GM20431 (cell line): Measurements from ENCODE around the gene TTLL7.

Experiments
- in situ Hi-C: fragments of 300-500 bp; cut with MseI, MboI; formaldehyde crosslinking; loops from one replicate; pipeline ENCODE4 v1.15.0; 2020; ENCODE audit warnings: low sequenced_read_pairs; ENCODE audit not compliant: unreplicated experiment

The TTLL7 gene

GRCh38 chr1:83932693-83933092 lies 66.2 kb downstream of the TTLL7 start:
- in situ Hi-C loops = loop anchor here (25.0 kb wide), 1 partner anchor 505 kb away; no protein-coding TSS in a partner anchor

- in situ Hi-C loops = loop anchor here (25.0 kb wide), 1 partner anchor 505 kb away; no protein-coding TSS in a partner anchor
These were observed 66.7 kb downstream of the TTLL7 start for GRCh38 chr1:83932281-83932680.

GRCh38 chr1:83931658-83932253 lies 67.2 kb downstream of the TTLL7 start:
- in situ Hi-C loops = loop anchor here (25.0 kb wide), 1 partner anchor 506 kb away; no protein-coding TSS in a partner anchor

GRCh38 chr1:83929184-83929583 lies 69.7 kb downstream of the TTLL7 start:
- in situ Hi-C loops = loop anchor here (10.0 to 25.0 kb wide), 2 partner anchors 196 to 508 kb away; no protein-coding TSS in a partner anchor

- in situ Hi-C loops = loop anchor here (10.0 to 25.0 kb wide), 2 partner anchors 196 to 509 kb away; no protein-coding TSS in a partner anchor
These were observed 70.5 kb downstream of the TTLL7 start for GRCh38 chr1:83928396-83928795.

- in situ Hi-C loops = loop anchor here (10.0 to 25.0 kb wide), 2 partner anchors 197 to 510 kb away; no protein-coding TSS in a partner anchor
These were observed 71.2 kb downstream of the TTLL7 start for GRCh38 chr1:83927701-83928100.

- in situ Hi-C loops = loop anchor here (10.0 to 25.0 kb wide), 2 partner anchors 198 to 510 kb away; no protein-coding TSS in a partner anchor
These were observed 71.9 kb downstream of the TTLL7 start for GRCh38 chr1:83927061-83927460.

GRCh38 chr1:83923553-83923952 lies 75.4 kb downstream of the TTLL7 start:
- in situ Hi-C loops = loop anchor here (10.0 to 25.0 kb wide), 2 partner anchors 201 to 839 kb away; no protein-coding TSS in a partner anchor

- in situ Hi-C loops = loop anchor here (10.0 to 25.0 kb wide), 2 partner anchors 202 to 840 kb away; no protein-coding TSS in a partner anchor
These were observed 76.5 kb downstream of the TTLL7 start for GRCh38 chr1:83922431-83922830.

- in situ Hi-C loops = loop anchor here (10.0 to 25.0 kb wide), 2 partner anchors 204 to 842 kb away; no protein-coding TSS in a partner anchor
These were observed 78.6 kb downstream of the TTLL7 start for GRCh38 chr1:83920320-83920719.

- in situ Hi-C loops = loop anchor here (10.0 to 25.0 kb wide), 2 partner anchors 205 to 842 kb away; no protein-coding TSS in a partner anchor
These were observed 79.1 kb downstream of the TTLL7 start for GRCh38 chr1:83919872-83920271.

- in situ Hi-C loops = loop anchor here (25.0 kb wide), 1 partner anchor 844 kb away; no protein-coding TSS in a partner anchor
These were observed 80.1 kb downstream of the TTLL7 start for GRCh38 chr1:83918688-83919285.

- in situ Hi-C loops = loop anchor here (25.0 kb wide), 1 partner anchor 844 kb away; no protein-coding TSS in a partner anchor
These were observed 81.0 kb downstream of the TTLL7 start for GRCh38 chr1:83917959-83918358.

GRCh38 chr1:83916094-83916493 lies 82.8 kb downstream of the TTLL7 start:
- in situ Hi-C loops = loop anchor here (25.0 kb wide), 1 partner anchor 846 kb away; no protein-coding TSS in a partner anchor

- in situ Hi-C loops = loop anchor here (25.0 kb wide), 1 partner anchor 849 kb away; no protein-coding TSS in a partner anchor
These were observed 86.1 kb downstream of the TTLL7 start for GRCh38 chr1:83912876-83913275.

GRCh38 chr1:83910461-83910860 lies 88.5 kb downstream of the TTLL7 start:
- in situ Hi-C loops = loop anchor here (25.0 kb wide), 1 partner anchor 852 kb away; no protein-coding TSS in a partner anchor

- in situ Hi-C loops = loop anchor here (25.0 kb wide), 1 partner anchor 853 kb away; no protein-coding TSS in a partner anchor
These were observed 89.2 kb downstream of the TTLL7 start for GRCh38 chr1:83909687-83910086.

- in situ Hi-C loops = loop anchor here (25.0 kb wide), 1 partner anchor 857 kb away; no protein-coding TSS in a partner anchor
These were observed 93.5 kb downstream of the TTLL7 start for GRCh38 chr1:83905315-83905907.

- in situ Hi-C loops = loop anchor here (25.0 kb wide), 1 partner anchor 861 kb away; no protein-coding TSS in a partner anchor
These were observed 97.3 kb downstream of the TTLL7 start for GRCh38 chr1:83901547-83902155.

GRCh38 chr1:83900524-83900923 lies 98.4 kb downstream of the TTLL7 start:
- in situ Hi-C loops = loop anchor here (25.0 kb wide), 1 partner anchor 862 kb away; no protein-coding TSS in a partner anchor
